ENCODE measurements around the gene EDARADD.

Gene EDARADD

GRCh38 chr1:236520445-236521005, 126.4 kb downstream of the EDARADD start:
- no peak for DNase-seq

- DNase-seq: no peak
These were observed 129.0 kb downstream of the EDARADD start for GRCh38 chr1:236522937-236523703.

DNA sequence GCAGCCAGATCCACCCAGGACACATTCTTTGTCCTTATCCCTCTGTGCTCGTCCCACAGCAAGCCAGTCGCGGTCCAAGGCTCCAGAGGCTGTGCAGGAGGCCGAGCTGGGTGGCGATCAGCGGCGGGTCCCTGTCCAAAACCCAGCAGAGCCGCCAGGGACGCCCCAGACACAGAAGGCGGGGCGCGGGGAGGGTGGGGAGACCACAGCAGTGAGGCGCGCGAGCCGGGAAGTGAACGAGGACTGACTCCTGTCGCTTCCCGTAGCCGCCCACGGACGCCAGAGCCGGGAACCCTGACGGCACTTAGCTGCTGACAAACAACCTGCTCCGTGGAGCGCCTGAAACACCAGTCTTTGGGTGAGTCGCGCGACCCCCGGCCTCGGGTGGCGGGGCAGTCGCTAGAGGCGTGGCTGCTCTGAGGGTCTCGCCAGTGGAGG, 129.6 kb downstream of the EDARADD start, which contains the start of gene LGALS8:
LGALS8 (plus strand) TSS at position 279 of the 438 bp plus-strand sequence. CDS start 2,089 bp downstream, outside the sequence.
- peak; percentile 51 to 78 (median 70) for DNase-seq

GRCh38 chr1:236524142-236524894, 130.2 kb downstream of the EDARADD start:
- peak in 3 of 4 experiments; percentile 10 to 42 (median 25) for DNase-seq

DNA sequence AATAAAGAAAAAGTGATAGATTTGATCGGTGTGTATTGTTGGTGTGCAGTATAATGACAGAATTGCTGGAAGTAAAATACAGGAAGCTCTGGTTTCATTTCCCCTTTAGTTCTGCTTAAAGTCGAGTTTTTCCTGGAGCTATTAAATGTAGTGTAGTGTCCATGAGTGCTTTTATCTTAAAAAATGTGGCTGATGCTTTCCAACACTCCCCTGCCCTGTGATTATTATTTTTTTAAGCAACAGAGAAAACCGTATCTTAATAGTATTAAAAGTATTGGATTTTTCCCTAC, 130.8 kb downstream of the EDARADD start:
- DNase-seq: no peak

DNA sequence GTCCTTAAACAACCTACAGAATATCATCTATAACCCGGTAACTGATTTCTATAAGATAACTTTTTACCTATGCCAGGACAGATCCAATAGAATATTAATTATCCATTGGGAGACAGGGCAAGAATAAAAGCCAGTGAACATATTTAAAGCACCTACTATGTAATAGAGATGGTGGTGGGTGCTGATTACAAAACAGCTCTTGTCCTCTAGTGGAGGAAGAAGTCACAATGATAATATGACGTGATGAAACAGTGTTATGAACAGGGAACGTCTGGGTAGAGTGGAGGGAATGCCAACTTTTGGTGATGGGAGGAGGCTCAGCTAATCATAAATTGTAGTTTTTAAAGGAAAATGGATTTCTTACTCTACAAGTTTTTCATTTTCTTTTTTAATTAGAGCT, 132.0 kb downstream of the EDARADD start:
- no peak for DNase-seq

DNA sequence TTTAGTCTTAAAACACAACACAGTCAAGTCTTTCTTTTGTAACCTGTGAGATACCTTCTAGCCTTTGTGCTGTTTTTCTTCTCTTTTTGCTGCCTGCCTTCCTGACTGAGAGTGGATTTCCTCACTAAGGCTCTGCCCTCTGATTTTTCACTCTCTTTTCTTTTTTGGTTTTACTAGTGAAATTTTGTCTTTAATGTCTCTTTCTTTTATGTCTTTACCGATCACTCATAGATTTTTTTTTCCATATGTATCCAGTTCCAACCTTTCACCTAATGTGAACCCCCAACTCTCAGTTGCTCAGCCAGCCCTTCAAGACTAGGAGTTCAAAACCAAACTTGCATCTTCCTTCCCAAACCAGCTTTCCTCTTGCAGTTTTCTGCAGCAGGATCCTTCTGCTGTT, 136.2 kb downstream of the EDARADD start:
- DNase-seq: no peak

- no peak for DNase-seq
These were observed 136.9 kb downstream of the EDARADD start for GRCh38 chr1:236530959-236531358.

DNA sequence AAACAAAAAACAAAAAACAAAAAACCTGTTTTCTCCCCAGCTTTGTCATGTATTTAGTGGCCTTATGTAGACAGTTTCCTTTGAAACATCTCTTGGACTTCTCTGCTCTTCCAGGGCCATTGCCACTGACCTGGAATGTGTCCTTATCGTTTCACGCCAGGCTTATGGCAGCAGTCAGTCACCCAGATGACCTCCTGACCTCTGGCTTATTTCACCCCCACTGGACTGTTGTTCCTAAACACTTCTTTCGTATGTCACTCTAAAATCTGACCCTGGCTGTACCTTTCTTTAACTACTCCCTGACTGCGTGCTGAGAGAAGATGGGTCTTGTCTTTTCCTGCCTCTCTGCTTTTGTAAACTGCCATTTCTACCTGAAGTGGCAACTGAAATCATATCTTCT, 138.8 kb downstream of the EDARADD start:
- no peak for DNase-seq

- no peak for DNase-seq
These were observed 140.1 kb downstream of the EDARADD start for GRCh38 chr1:236534151-236534651.

Data from activated naive CD4-positive, alpha-beta T cell (primary cell).